ENCODE data around the gene AK3. TPM values are rescaled to one million over a fixed set of nuclear protein-coding genes. Genes with fewer than 3 reads are reported as not detected.
"Not testable (repeated sequence)": the region's sequence is repeated elsewhere in the genome, so short reads cannot be mapped to it uniquely, and the experiment has no call there.

Gene AK3
- total RNA-seq, 1 donor from 2014 or later: 108 TPM

DNA sequence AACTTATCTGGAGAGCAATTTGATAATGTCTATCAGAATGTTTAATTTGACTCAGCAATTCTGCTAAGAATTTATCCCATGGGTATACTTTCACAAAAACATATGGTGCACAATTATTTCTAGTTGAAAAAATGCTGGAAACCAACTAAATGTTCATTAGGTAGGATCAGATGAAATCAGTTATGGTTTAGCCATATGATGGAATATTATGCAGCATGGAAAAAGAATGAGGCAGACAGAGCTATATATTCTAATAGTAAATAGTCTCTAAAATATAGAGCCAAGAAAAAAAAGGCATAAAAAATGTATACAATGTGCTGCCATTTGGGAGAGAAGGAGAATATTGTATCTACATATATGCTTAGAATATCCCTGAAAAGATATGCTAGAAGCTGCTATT lies 71.1 kb downstream of the AK3 start:
- no peak for ATAC-seq
- no peak for DNase-seq (ENCODE audit: low spot score)

DNA sequence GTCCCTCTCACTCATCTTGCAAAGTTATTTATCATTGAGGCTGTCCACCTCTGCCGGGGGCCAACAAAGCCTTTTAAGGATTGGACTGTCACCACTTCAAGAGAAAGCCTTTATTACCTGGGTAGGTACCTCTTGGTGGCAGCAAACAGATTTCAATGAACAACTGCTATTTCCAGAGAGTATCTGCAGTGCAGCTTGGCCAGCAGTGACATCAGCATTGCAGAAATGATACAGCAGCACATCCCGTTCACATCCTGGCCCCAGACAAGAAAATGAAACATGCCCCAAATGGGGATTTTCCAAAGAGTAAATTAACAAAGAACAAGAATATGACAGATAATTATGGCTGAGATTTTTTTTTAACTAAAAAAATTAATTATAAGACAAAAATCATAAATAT lies 72.4 kb downstream of the AK3 start:
- ATAC-seq (no peak), DNase-seq (ENCODE audit: low spot score) (no peak)

DNA sequence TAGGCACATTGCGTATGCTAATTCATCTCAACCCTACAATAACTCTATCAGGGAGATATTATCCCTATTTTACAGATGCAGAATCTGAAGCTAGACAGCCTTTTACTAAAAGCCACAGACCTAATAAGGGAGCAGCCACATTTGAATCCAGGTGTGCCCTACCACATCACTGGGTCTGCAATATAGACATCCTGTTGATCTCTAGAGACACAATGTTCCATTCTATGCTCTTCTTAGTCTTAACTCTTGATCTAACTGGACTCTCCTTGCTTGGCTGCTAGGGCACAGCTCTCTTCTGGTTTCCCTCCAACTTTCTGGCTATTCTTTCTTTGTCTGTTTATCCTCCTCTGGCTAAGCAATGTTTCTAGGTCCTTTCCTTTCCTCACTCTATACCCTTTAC lies 73.3 kb downstream of the AK3 start:
- no peak for ATAC-seq
- DNase-seq (ENCODE audit: low spot score): no peak

DNA sequence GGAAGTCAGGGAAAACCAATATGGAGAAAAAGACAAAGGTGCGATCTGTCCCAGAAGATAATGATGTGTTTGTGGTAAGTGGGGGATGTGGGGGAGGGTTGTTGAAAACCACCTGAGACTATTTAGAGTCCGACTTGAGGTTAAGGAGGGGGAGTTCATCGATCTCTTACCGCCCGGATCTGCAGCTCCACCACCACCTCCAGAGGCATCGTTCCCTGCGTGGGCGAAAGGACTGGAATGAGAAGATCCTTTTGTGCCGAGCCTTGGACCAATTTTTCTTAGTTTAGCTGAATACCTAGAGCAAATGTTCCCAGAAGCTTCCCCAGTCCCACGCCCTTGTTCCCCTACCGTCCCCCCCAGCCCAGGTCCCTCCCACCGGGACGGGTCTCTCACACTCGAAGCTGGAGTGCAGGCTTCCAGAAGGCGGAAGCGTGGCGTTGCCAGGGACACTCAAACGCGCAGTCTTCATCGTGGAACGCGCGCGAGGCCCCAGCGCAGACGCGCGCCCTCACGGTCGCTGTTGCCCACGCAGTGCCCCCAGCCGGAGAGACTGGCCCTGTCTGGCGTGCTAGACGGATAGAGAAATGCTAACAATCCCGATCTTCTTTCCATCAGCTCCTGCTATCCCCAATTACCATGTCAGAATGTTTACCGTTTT lies 74.8 kb downstream of the AK3 start, which contains the start of gene SPATA6L:
Gene SPATA6L (minus strand): TSS at position 439 of the 658 bp plus-strand sequence. CDS start 230 bp downstream, at position 209.
- ATAC-seq (peak; percentile 56), DNase-seq (ENCODE audit: low spot score) (peak; percentile 78)

DNA sequence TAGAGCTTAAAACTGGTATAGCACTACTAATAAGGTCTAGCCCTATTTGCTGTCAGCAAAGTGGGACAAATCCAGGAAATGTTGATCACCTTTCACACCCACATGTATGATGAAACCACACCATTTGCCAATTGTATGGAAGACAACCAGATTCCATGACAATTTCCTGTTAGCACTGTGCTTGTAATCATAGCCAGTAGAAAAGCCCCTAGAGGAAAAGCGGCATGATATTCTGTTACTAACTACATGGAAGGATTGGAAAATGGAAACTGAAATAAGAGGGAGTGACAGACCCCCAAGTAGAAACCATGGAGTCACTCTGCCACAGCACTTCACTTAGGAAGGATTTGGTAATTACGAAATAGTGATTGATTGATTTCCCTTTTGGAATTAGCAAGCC lies 75.6 kb downstream of the AK3 start:
- no peak for DNase-seq (ENCODE audit: low spot score)
- ATAC-seq: no peak

DNA sequence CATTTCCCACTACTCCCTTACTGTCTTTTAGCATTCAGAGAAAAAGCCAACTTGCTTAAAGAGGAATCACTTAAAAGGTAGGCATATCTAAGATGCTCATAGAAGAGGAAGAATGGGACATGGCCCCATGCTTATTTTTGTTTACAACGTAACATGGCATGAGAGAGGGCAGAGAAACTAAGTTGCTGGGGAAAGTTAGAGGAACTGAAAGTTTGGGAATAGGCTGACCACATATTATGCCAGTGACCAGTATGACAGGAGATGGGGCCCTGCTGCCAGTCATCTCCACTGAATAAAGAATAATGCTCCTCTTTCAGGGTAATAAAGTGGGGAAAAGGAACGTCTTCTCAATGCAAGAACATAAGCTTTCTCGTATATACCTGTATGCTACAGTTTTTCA lies 77.0 kb downstream of the AK3 start:
- ATAC-seq: no peak

DNA sequence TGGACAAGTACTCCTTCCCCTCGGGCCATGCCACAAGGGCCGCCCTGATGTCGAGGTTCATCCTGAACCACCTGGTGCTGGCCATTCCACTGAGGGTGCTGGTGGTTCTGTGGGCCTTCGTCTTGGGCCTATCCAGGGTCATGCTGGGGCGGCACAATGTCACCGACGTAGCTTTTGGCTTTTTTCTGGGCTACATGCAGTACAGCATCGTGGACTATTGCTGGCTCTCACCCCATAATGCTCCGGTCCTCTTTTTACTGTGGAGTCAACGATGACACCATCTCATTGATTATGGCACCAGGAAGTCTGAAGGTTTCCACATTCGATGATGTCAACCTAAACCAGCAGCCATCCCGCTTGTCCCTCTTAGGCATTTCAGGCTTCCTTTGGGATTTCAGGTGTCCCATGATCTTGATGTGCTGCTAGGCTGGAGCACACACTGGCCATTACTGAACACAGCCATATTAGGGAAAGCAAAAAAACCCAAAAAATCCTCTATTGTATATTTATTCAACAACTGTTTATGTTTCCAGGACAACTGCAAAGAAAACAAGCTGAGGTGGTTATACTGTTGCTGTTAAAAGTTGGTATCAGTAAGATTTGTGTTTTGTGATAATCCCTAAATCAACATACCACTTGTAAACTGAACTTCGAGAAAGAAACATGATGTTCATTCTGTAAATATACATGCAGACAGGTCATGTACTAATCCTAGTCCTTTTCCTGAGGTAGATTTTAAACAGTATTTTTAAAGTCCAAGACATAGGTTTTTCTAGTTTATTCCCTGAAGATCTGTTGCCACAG lies 77.8 kb downstream of the AK3 start:
- DNase-seq (ENCODE audit: low spot score) (no peak), ATAC-seq (peak; percentile 21)

More for the DNA sequence above, 77.0 kb downstream of the AK3 start:
- no peak for DNase-seq (ENCODE audit: low spot score)

DNA sequence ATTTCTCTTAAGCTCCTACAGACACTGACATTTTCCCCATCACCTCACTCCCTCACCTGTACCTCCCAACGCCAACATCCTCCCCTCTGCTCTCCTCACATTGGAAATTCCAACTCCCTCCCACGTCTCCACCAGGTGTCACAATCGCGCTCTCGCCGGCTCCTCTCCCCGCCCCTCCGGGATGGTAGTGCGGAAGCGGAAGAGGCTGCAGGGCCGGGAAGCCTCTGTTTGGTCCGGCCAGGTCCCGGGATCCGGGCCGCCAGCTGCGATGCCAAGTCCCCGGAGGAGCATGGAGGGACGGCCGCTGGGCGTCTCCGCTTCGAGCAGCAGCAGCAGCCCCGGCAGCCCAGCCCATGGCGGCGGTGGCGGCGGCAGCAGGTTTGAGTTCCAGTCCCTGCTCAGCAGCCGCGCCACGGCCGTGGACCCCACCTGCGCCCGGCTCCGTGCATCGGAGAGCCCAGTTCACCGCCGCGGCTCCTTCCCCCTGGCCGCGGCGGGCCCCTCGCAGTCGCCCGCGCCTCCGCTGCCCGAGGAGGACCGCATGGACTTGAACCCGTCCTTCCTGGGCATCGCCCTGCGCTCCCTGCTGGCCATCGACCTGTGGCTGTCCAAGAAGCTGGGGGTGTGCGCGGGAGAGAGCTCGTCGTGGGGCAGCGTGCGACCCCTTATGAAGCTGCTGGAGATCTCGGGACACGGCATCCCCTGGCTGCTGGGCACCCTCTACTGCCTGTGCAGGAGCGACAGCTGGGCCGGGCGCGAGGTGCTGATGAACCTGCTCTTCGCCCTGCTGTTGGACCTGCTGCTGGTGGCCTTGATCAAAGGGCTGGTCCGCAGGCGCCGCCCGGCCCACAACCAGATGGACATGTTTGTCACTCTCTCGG lies 78.7 kb downstream of the AK3 start, which contains the start of gene PLPP6:
Gene PLPP6 (plus strand): TSS at position 187 of the 881 bp plus-strand sequence. CDS start 82 bp downstream, at position 269.
- peak; percentile 89 for ATAC-seq
- DNase-seq (ENCODE audit: low spot score): peak; percentile 91

DNA sequence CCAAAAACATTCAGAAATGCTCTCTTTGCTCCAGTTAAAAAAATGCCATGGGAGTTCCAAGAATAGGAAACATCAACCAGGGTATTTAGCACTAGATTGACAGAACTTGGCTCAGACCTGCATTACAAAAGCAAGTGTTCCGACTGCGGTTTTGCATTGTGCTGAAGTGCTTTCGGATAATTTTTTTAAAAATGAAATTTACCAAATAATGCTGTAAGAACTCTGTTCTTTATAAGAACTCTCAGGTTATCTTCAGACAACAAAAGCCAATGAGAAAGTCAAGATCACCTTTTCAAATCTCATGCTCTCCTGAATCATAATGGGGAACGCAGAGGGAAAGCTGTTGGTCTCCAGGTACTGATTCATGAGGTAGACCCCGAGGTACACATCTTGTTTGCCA lies 79.4 kb downstream of the AK3 start:
- DNase-seq (ENCODE audit: low spot score) (no peak), ATAC-seq (no peak)

DNA sequence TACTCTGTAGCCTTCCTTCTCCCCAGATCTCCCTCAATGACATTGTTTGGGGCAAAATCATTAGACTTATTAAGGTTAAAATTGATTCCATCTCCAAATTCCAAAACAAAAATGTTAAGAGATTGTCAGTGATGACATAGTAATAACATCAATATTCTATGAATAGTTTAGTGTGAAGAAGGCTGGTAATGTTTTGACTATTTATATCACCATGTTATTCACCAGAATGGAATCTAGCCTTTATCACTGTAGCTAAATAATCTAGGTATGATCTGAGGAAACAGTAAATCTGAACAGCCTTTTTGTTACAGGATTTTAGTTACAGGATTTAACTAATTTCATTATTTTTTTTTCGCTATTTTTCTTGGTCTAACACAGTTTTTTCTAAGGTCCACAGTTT lies 79.8 kb downstream of the AK3 start:
- ATAC-seq: no peak
- no peak for DNase-seq (ENCODE audit: low spot score)

DNA sequence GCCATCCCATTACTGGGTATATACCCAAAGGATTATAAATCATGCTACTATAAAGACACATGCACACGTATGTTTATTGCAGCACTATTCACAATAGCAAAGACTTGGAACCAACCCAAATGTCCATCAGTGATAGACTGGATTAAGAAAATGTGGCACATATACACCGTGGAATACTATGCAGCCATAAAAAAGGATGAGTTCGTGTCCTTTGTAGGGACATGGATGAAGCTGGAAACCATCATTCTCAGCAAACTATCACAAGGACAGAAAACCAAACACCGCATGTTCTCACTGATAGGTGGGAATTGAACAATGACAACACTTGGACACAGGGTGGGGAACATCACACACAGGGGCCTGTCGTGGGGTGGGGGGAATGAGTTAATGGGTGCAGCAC lies 80.3 kb downstream of the AK3 start:
- not testable (repeated sequence) for DNase-seq (ENCODE audit: low spot score); ATAC-seq

Other genes with a start within 250 kb of the AK3 start
- 7.0 TPM for gene PLPP6, start 78.9 kb downstream of the AK3 start, total RNA-seq
- 3.7 TPM for gene SPATA6L, start 74.7 kb downstream of the AK3 start, total RNA-seq
- gene CDC37L1, start 61.6 kb downstream of the AK3 start, total RNA-seq: 20.6 TPM
- gene RCL1, start 51.7 kb upstream of the AK3 start, total RNA-seq: 48.8 TPM
- 3.9 TPM for gene JAK2, start 244.1 kb upstream of the AK3 start, total RNA-seq